Pancreas (tissue), 10 donors: Measurements from ENCODE around the gene KRTAP4-4. TPM values are rescaled to one million over a fixed set of nuclear protein-coding genes. Genes with fewer than 3 reads are reported as not detected.

Experiments used
- ATAC-seq, 4 donors: fragments of 200-7000 bp; cut with Tn5 transposase; one replicate each; pipeline versions ENCODE4 v1.8.0 to v1.9.1; 2020; ENCODE audit warnings: mild to moderate bottlenecking in 4 of 4, moderate library complexity in 4 of 4
- DNase-seq, 6 donors: peaks; one replicate each; pipeline ENCODE4 v3.0.0-alpha.2; 2020
- FAIRE-seq: peaks from 2 replicates; lab custom pipeline; 2012; peaks lifted over from hg19 to GRCh38; lab: Jason Lieb, UNC
- H3K27ac ChIP-seq, 4 donors: fragments of 200-600 bp; sonication (generic); 1 replicate in 3 of 4; 2 replicates in 1 of 4; pipeline versions ENCODE4 v1.5.0 to v1.8.0; 2020
- H3K27me3 ChIP-seq, 4 donors: fragments of 200-600 bp; one replicate each; pipeline ENCODE4 v1.8.0; 2021
- H3K36me3 ChIP-seq, 3 donors: fragments of 200-600 bp; sonication (generic) in 1 of 3; one replicate each; pipeline versions ENCODE4 v1.5.0 to v1.8.0; 2020 to 2021
- H3K4me1 ChIP-seq, 3 donors: fragments of 200-600 bp; one replicate each; pipeline ENCODE4 v1.8.0; 2021
- H3K4me3 ChIP-seq, 4 donors: fragments of 200-600 bp; sonication (generic) in 2 of 4; one replicate each; pipeline versions ENCODE4 v1.5.0 to v1.8.0; 2020 to 2021
- H3K9me3 ChIP-seq, 4 donors: fragments of 200-600 bp; one replicate each; pipeline ENCODE4 v1.8.0; 2021
- WGBS, 2 donors: extraction: QIAGEN DNeasy Blood & Tissue Kit; methylation state at CpG; one replicate each; pipeline ENCODE4 v1.1.7; 2013; 5-methylcytosine and 5-hydroxymethylcytosine counted together
- intact Hi-C, 3 donors: fragments of 100-400 bp; cut with DNase I; formaldehyde crosslinking; loops; one replicate each; pipeline versions ENCODE4 v1.11.1 to v1.14.2; 2022
- polyA plus RNA-seq, 2 donors: library from polyadenylated mRNA; stranded (reverse); fragments of 200-250 nt; gene quantifications; one replicate each; pipeline ENCODE4 v1.2.3, GENCODE V29; 2013
- total RNA-seq, 6 donors: library from RNA; stranded (reverse); fragmentation: NEBNext Ultra II Directional in 4 of 6; extraction: Animal tissue kit (Norgen Biotek cat#: 25700) in 4 of 6; gene quantifications; one replicate each; pipeline versions ENCODE4 v1.2.1 to v1.2.4, GENCODE V29; 2021 to 2023
- TF ChIP-seq, protein P1 (sequence below), 4 donors: fragments of 200-600 bp; sonication (generic) in 3 of 4; IDR thresholded peaks; one replicate each; pipeline versions ENCODE4 v1.5.0 to v1.8.0; 2021; ENCODE audit warnings: antibody characterized with exemption in 4 of 4
- donor health status: healthy with polysubstance abuse.
- donor health status: DM: no; HTN: no; CAD: no; lungs with moderate emphysema.
- donor health status: DM: no; HTN: no; CAD: no.
- donor health status: control.
- donor health status: control.
- donor health status: Bipolar disorder and iron deficiency.
- donor health status: DM: yes; HTN: yes; CAD: no.
- donor health status: DM: no; HTN: no; CAD: no.
- donor health status: DM: no; HTN: no; CAD: no.
- donor health status: DM: yes; HTN: yes; CAD: no.

Gene KRTAP4-4
- total and polyA plus RNA-seq, 8 donors: not detected

DNA sequence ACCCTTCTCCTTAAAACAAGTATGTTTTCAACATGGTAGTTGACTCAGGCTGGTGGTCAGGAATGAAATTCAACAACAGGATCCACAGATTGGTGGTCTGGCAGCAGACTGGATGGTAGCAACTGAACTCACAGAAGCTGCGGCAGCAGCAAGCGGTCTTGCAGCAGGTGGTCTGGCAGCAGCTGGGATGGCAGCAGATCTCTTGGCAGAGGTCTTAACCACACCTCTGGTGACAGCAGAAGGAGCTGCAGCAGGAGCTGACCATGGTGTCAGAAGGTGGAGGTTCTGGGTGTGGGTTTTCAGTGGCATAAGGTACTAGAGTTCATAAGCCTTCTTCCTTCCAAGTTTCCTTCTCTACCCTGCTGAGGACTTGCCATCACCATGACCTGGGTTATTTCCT lies 26.3 kb upstream of the KRTAP4-4 start:
- ATAC-seq (no peak), DNase-seq (no peak), FAIRE-seq (no peak)
- H3K27ac ChIP-seq: no peak overlapping the region
- H3K9me3 ChIP-seq: no peaks in the 10 kb centered on the region
- no peaks in the 10 kb centered on the region for H3K36me3 ChIP-seq
- intact Hi-C loops: no loop called here
- no peak overlapping the region for H3K4me3 ChIP-seq
- H3K4me1 ChIP-seq: no peaks in the 10 kb centered on the region
- WGBS, 2 donors: 66 to 70% methylated on average over 2 of the region's 2 CpGs
- TF ChIP-seq, protein P1, sequence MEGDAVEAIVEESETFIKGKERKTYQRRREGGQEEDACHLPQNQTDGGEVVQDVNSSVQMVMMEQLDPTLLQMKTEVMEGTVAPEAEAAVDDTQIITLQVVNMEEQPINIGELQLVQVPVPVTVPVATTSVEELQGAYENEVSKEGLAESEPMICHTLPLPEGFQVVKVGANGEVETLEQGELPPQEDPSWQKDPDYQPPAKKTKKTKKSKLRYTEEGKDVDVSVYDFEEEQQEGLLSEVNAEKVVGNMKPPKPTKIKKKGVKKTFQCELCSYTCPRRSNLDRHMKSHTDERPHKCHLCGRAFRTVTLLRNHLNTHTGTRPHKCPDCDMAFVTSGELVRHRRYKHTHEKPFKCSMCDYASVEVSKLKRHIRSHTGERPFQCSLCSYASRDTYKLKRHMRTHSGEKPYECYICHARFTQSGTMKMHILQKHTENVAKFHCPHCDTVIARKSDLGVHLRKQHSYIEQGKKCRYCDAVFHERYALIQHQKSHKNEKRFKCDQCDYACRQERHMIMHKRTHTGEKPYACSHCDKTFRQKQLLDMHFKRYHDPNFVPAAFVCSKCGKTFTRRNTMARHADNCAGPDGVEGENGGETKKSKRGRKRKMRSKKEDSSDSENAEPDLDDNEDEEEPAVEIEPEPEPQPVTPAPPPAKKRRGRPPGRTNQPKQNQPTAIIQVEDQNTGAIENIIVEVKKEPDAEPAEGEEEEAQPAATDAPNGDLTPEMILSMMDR (IDR thresholded peaks at IDR 0.05): no peak
- no peaks in the 10 kb centered on the region for H3K27me3 ChIP-seq

DNA sequence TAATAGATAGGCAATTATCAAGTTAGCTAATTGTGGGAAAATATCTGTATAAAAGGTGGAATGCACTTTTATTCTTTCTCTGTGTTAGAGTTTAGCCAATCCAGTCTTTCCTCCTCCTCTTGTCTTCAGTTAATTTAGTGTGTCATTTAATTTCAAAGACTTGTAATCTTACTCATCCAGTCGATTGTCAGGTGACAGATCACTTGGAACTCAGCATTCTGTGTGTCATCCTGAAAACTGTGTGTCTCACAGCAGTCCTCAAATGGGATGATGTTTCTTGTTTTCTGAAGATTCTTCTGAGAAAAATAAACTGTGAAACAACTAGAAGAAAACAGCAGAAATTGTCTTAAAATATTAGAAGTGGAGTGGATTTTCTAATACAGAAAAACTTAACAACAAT lies 24.5 kb upstream of the KRTAP4-4 start:
- FAIRE-seq: no peak
- ATAC-seq: no peak
- intact Hi-C loops: no loop called here
- TF ChIP-seq, protein P1 (IDR thresholded peaks at IDR 0.05): no peak
- Histone ChIP-seq H3K27me3 (no peaks in the 10 kb centered on the region), H3K36me3 (no peaks in the 10 kb centered on the region), H3K4me3 (no peak overlapping the region), H3K9me3 (no peaks in the 10 kb centered on the region), H3K27ac (no peak overlapping the region), H3K4me1 (no peaks in the 10 kb centered on the region)
- DNase-seq: no peak
- 25 to 26% methylated on average over 1 of the region's 1 CpG for WGBS, 2 donors

DNA sequence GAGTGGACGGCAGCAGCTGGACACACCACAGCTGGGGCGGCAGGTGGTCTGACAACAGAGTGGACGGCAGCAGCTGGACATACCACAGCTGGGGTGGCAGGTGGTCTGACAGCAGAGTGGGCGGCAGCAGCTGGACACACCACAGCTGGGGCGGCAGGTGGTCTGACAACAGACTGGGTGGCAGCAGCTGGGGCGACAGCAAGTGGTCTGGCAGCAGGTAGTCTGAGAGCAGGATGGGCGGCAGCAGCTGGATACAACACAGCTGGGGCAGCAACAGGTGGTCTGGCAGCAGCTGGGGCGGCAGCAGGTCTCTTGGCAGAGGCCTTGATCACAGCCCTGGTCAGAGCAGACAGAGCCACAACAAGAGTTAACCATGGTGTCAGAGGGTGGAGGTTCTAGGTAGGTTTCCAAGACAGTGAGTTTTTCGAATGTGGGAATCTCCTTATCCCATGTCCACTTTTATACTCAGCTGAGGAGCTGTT lies 24.0 kb upstream of the KRTAP4-4 start, which contains the start of gene KRTAP4-1:
TSS of gene KRTAP4-1 (minus strand) at position 432 of the 482 bp plus-strand sequence. CDS start at position 375, 57 bp downstream.
- intact Hi-C loops: no loop called here
- 52 to 54% methylated on average over 7 to 9 of the region's 9 CpGs for whole genome bisulfite sequencing, 2 donors
- Histone ChIP-seq H3K27ac (no peak within 1 kb of the TSS), H3K36me3 (no peaks in the 10 kb centered on the region), H3K4me1 (no peaks in the 10 kb centered on the region), H3K4me3 (no peak within 1 kb of the TSS), H3K9me3 (no peaks in the 10 kb centered on the region), H3K27me3 (no peaks in the 10 kb centered on the region)
- TF ChIP-seq, protein P1 (IDR thresholded peaks at IDR 0.05): no peak
- ATAC-seq (no peak), DNase-seq (peak in 1 of 6 donors; percentile 29), FAIRE-seq (no peak)

DNA sequence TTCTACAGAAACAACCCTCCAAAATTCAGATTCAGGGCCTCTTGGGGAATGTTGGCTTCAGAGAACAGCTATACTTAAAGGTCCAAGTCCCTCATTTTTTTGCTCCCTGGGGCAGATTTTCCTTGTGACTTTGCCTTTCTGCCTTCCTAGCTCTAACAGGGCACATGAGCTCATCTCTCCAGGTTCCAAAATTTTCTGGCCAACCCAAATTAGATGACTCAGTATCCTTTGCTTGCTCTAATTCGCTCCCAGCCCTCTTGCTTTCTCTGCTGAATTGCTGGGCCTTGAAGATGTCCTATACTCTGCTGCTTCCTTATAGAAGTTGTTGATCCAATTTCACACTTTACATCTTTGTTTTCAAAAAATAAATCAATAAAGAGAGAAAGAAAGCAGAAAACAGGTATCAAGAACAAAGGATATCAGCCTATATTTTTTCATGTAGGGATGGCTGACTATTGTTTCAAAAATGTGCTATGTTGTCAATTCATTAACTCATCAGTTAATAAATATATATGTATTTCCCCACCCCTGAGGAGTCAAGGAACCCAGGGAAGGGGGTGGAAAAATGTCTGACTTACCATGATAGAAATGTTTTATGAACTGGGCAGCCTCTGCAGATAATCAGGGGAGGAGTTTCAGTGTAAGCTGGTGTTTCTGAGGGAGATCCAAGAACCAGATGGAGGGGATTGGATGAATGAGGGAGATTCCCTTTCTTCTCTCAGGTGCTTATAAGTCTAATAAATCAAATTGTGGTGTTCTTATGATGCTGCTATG lies 18.5 kb upstream of the KRTAP4-4 start:
- no peak overlapping the region for H3K27ac ChIP-seq
- H3K4me3 ChIP-seq: no peak overlapping the region
- H3K9me3 ChIP-seq: no peaks in the 10 kb centered on the region
- no peaks in the 10 kb centered on the region for H3K27me3 ChIP-seq
- no peak for ATAC-seq
- FAIRE-seq: no peak
- 69 to 92% methylated on average over 1 of the region's 1 CpG for WGBS, 2 donors
- DNase-seq: no peak
- no peaks in the 10 kb centered on the region for H3K4me1 ChIP-seq
- TF ChIP-seq, protein P1 (IDR thresholded peaks at IDR 0.05): no peak
- no peaks in the 10 kb centered on the region for H3K36me3 ChIP-seq
- intact Hi-C loops: no loop called here

DNA sequence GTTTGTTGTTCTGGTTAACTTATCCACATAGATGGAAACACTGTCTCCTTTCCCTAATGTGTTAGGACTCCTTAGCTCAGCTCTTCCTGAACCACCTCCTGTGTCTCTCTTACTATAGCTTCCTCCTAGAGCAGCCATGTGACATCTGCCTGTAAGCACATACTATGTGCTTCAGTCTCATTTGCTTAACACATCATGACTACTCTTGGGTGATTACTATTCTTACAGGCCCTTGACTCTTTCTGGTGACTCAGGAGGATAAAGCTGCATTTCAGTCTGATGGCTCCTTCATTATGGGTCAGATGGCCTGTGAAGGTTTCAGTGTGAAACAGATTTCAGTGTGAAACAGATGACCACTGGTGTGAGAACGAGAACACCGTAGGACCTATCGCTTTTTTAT lies 17.8 kb upstream of the KRTAP4-4 start:
- ATAC-seq: peak in 2 of 4 donors; percentile 21 to 38
- Histone ChIP-seq H3K4me1 (no peaks in the 10 kb centered on the region), H3K4me3 (no peak overlapping the region), H3K27me3 (no peaks in the 10 kb centered on the region), H3K9me3 (no peaks in the 10 kb centered on the region), H3K27ac (no peak overlapping the region), H3K36me3 (no peaks in the 10 kb centered on the region)
- intact Hi-C loops: no loop called here
- no peak for DNase-seq
- WGBS, 2 donors: 89 to 92% methylated on average over 3 of the region's 3 CpGs
- FAIRE-seq: no peak
- TF ChIP-seq, protein P1 (IDR thresholded peaks at IDR 0.05): no peak
